Fibroblast of skin of left biceps (primary cell): ENCODE results near the gene ANKRD44.

ENCODE experiments used
- DNase-seq, 2 experiments: peaks; one replicate each; pipeline ENCODE4 v3.0.0-alpha.2; 2013; ENCODE audit warnings: low read depth in 2 of 2

The ANKRD44 gene

GRCh38 chr2:197238043-197238365 is 72.6 kb downstream of the ANKRD44 start:
- no peak for DNase-seq

GRCh38 chr2:197237291-197238042 is 73.1 kb downstream of the ANKRD44 start:
- no peak for DNase-seq

GRCh38 chr2:197236816-197237215 is 73.8 kb downstream of the ANKRD44 start:
- DNase-seq, result no peak

- no peak for DNase-seq
Observed at GRCh38 chr2:197236159-197236558, 74.4 kb downstream of the ANKRD44 start.

DNA sequence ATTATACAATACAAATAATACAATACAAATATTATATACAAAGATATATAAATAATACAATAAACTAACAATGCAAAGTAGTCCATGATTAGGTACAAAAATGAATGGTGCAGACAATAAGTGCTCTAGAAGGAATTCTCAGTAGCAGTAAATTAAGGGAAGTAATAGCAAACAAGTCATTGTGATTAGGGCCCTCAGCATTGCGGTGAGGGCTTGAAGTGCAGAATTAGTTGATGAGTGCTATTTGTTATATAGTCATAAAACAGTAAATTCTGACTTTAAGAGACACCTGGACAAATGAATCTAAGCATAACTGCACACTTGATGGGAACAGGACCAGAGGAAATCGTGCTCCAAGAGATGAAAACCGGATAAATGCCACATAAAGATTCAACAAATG is 74.9 kb downstream of the ANKRD44 start:
- no peak for DNase-seq

GRCh38 chr2:197234671-197235191 is 75.8 kb downstream of the ANKRD44 start:
- DNase-seq, result no peak

DNA sequence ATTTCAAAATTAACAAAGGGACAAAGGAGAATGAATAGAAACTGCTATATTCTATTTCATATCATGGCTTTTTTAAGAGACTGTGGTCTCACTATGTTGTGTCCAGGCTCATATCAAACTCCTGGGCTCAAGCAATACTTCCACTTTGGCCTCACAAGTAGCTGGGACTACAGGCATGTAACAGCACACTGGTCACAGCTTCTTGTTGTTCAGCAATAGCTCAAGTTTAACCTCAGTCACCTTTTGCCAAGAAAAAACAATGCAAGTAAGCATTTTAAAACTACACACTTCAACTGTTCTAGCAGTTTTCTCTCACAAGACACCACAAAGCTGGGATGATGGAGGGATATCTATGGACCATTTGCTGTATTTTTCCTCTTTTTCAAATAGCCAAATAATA is 77.1 kb downstream of the ANKRD44 start:
- DNase-seq, result no peak

GRCh38 chr2:197232010-197232409 is 78.6 kb downstream of the ANKRD44 start:
- no peak for DNase-seq

DNA sequence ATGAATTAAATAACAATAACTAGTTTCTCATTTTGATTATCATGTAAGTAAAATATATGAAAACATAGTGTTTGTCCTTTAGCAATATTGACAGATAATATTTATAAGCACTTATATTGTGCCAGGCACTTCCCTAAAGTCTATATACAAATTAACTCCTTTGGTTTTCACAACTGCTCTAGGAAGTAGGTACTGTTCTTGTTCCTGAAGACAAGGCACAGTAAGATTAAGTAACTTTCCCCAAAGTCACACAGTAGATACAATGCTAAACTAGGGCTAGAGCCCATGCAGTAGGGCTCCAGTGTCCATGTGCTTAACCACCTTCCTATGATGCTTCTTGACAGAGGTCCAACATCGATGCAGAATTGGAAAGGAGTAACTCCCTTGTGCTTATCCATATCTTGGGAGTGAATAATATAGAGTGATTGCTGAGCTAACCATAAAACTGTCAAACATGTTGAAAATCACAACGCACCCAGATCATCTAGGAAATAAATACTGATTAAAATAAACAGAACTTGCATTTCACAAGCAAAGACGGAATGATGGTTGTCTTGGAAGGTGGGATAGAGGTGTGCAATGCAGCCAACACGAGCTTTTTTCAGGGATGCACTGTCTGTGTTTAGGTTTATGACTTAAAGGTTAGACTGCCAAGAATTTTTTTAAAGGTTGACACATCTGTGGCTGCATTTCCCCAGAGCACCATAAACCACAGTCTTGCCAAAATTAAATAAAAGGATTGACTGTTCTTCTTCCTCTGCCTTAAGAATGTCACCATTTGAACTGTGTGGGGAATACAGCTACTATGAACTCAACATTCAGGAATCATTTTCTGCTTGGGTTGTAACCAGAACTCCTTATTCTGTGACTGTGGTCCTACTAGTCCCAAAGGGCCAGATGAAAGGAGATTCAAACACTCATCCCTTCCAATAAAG is 80.8 kb downstream of the ANKRD44 start:
- DNase-seq, result peak in 1 of 2 experiments; percentile 11

GRCh38 chr2:197223451-197223850 is 87.1 kb downstream of the ANKRD44 start:
- no peak for DNase-seq

- DNase-seq, result no peak
Observed at GRCh38 chr2:197219636-197220035, 90.9 kb downstream of the ANKRD44 start.

GRCh38 chr2:197217541-197217940 is 93.0 kb downstream of the ANKRD44 start:
- DNase-seq, result no peak

GRCh38 chr2:197216361-197216979 is 94.1 kb downstream of the ANKRD44 start:
- no peak for DNase-seq

GRCh38 chr2:197215748-197216360 is 94.7 kb downstream of the ANKRD44 start:
- no peak for DNase-seq

DNA sequence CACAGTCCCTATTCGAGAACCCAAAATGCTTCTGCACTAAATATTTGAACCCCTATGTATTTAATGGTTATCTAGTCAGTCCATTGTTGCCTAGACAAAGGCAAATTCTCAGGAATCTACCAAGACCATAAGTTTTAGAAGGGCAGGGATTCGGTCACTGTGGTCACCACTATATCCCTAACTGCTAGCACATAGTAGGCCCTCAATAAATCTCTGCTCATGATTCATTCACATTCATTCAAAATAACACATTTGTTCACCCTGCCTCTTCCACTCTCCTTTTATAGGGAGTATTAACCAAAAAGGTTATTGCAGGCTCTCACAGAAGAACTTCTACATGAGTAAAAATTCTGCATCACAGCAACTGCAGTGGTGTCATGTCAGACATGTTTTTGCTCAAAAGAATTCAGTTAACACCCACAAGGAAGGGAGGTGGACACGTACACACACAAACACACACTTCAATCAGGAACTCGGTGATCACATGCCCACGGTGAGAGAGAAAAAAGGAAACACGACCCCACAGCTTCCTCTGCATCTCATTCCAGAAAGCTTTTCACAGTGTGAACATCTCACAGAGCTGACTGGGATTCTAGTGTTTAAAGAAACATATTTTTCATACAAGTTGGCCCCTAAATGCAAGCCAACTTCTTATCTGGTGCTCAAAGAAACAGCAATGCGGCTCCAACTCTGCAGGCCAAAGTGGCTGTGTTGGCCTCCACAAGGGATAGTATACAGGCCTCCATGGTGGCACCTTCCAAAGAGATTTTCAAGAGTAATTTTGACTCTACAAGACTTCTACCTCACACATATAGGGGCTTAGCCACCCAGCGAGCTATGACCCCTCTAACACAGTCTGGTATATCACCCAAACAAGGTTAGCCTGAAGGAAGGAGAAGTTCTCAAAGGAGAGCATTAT is 98.0 kb downstream of the ANKRD44 start:
- no peak for DNase-seq

DNA sequence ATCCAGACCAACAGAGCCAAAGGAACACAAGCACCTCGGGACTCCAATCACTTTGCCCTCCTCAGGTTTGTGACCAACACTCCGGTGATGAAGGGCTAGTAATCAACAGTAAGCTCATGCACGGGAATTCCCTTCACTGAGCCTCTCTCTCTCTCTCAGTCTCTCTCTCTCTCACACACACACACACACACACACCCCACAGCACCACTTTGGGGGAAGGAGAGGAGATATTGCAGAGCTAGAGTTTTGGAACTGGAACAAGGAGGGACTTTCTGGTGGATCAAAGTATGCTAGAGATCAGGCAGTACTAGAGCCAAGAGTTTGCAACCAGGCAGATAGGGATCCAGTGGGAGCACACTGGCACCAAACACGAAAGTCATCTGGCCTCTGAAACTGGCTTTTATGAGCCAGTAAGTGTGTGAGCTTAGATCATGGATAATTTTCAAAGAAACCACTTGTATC is 98.7 kb downstream of the ANKRD44 start:
- DNase-seq, result no peak

- DNase-seq, result no peak
Observed at GRCh38 chr2:197210430-197210829, 100.2 kb downstream of the ANKRD44 start.

DNA sequence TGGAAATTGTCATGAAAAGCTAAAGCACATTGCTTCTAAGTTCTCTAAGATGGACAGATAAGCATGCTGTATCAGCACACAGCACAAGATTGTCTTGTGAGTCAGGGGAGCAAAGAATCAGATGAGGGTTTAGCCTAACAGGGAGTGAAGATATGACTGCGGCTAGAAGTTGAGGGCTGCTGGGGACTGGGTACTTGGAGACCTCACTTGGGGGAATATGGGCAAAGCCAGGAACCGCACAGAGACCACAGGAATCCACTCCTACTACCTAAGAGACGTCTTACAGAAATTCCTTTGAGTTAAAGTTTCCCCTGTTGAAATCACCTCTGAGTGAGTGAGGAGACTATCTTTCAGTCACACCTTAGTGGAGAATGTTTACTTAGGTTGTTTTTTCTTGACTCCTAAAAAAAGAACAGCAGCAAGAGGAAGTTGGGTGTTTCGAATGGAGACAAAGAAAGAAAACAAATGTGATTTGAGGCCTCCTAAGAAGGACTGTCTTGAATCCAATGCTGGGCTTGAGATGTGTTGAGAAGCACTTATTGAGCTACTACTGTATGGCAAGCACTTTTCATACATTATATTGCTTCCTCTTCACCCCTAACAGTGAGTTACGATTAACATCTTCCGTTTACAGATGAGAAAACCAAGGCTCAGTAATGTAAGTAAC is 100.7 kb downstream of the ANKRD44 start:
- no peak for DNase-seq

- no peak for DNase-seq
Observed at GRCh38 chr2:197209246-197209645, 101.3 kb downstream of the ANKRD44 start.

DNA sequence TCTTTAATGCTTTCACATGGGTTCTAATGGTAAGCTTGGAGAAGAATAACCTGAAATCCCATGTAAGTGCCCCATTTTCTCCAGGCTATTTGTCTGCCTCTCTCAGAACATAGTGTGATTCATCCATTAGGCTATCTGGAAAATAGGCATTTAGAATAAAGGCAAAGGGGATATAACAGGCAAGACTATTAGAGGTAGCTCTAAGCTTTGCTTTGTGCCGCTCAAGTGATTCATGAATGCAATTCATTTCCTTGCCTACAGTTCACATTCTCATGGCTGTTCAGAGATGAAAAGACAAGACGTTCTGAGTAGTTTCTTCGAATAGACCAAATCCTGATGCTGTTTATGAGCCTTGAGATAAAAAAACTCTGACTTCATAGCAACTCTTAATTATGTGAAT is 101.7 kb downstream of the ANKRD44 start:
- no peak for DNase-seq
